NCI-H510A treated with DMSO at 0.1 percent for 48 hours (cell line): ENCODE results near the gene ZDHHC22.

Source experiments
- DNase-seq: peaks from one replicate; lab custom pipeline; 2025; lab: John Stamatoyannopoulos, UW

ZDHHC22 gene

GRCh38 chr14:77155083-77155482 lies 13.5 kb upstream of the ZDHHC22 start:
- no peak for DNase-seq

DNA sequence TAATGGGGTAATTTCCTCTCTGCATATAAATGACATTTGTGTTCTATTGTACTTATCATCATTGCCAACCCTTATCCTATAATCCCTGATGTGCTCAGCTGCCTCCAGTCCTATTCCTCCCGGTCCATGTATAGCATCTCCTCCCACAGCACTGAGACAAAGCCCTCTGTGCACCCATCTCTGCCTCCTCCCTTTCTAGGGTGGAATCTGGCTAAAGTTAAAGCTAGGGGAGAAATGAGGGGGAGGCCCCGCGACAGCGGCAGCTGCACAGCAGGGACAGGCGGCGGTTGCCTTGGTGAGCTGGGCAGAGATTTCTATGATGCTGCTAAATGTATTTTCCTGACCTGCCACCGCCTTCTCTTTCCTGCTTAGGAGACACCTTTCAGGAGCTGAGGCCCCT lies 12.8 kb upstream of the ZDHHC22 start:
- no peak for DNase-seq

GRCh38 chr14:77153802-77154201 lies 12.2 kb upstream of the ZDHHC22 start:
- no peak for DNase-seq

DNA sequence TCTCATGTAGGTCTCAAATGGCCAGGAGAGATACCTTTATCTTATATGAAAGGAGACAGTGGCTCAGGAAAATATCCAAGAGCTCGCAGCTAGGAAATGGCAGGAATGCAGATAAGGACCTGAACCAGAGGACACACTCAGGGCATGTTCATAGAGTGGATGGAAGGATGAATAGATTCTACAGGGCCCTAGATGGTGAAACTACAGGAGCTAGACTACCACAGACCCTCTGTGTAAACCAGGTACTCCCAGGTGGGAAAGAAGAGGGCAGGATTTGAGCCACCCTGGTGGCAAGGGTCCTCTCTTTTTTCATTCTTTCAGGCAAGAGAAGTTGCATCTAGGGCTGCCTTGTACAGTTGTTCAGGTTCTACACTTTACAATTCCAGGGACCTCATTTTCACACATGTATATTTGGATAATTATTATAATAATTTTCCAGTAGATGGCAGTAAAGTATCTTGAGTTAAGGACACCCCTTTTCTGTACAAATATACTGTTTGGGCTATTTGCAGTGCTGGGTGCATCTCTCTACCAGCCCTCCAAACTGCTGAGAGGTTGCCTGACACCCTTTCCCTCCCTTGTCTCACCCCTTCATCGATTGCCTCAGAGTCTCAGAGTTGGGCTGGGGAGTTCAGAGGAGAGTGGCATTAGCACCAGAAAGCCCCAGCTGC lies 10.5 kb upstream of the ZDHHC22 start:
- peak; percentile 78 for DNase-seq

DNA sequence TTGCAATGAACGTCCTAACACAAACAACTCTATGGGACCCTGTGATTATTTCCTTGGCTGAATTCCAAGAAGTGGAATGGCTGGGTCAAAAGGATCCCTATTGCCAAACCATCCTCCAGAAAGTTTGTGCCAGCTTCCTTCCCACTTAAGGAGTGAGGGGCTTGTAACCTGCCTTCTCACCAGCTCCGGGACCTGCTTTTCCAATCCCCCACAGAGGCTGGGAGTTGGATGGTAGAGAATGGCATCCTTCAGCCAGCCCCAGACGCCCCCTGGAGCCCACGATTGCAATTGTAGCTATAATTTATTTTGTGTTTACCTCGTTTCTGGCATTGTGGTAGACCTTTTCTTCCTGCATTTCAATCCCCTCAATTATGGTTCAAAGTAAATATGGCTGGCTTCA lies 9.7 kb upstream of the ZDHHC22 start:
- peak; percentile 16 for DNase-seq

GRCh38 chr14:77148510-77149231 lies 7.1 kb upstream of the ZDHHC22 start:
- peak; percentile 13 for DNase-seq

DNA sequence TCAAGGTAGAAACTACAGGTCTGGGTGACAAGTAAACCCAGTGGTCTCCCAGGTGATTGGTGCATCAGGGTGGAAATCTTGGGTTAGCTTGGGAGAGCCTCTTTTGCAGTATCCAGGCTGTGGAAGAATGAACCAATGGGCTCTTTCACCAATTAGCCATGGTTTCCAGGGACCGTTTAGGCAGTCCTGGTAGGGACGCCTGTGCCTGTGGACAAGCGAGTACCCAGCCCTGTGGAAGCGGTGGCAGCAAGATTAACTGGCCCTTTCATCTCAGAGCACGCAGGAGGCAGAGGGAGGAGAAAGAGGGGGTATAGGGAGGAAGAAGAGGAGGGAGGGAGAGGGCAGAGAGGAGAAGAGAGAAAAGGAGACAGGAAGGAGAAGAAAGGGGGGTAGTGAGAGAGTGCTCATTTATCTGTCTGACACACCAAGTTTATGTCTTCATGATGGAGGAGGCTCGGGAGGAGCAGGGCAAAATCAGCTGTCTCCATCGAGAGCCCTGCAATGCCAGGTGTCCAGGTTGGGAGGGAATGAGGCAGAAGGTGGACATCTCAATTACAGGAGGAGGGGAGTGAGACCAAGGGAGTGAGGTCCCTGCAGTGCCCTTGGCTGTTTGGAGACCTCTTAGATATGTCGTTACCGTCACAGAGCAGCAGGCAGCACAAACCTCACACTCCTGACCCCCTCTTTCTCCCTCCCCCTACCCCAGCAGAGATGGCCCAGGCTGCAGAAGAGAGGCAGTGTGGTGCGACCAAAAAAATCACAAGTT lies 4.6 kb upstream of the ZDHHC22 start:
- DNase-seq = no peak

DNA sequence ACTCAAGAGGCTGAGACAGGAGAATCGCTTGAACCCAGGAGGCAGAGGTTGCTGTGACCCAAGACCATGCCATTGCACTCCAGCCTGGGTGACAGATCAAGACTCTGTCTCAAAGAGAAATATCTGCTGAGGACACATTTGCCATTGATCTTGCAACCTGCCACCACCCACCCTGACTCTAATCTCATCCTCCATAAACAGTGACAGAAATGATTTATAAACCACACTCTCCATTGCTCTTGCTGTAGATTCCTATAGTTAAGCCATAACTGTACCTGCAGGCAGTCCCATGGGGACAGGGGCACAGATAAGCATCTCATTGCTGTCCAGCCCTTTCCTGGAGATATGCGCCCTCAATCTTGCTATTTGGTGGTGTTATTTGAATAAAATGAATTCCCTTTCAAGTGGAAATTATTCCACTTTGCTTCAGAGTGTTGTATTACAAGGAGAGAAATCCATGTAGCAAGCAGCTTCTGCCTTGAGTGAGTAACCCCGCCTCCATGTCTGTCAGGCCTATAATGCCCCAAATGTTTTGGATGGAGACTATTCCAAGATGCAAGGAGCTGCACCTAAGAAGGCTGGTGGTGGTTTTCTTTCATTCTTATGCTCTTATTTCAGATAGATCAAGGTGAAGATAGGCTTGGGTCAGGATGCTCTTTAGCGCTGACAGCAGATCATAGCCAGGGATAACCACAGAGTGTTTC lies 3.0 kb upstream of the ZDHHC22 start:
- no peak for DNase-seq

GRCh38 chr14:77143071-77143470 lies 1.5 kb upstream of the ZDHHC22 start:
- DNase-seq = no peak

GRCh38 chr14:77142005-77142800 lies 612 bp upstream of the ZDHHC22 start:
- DNase-seq = no peak

DNA sequence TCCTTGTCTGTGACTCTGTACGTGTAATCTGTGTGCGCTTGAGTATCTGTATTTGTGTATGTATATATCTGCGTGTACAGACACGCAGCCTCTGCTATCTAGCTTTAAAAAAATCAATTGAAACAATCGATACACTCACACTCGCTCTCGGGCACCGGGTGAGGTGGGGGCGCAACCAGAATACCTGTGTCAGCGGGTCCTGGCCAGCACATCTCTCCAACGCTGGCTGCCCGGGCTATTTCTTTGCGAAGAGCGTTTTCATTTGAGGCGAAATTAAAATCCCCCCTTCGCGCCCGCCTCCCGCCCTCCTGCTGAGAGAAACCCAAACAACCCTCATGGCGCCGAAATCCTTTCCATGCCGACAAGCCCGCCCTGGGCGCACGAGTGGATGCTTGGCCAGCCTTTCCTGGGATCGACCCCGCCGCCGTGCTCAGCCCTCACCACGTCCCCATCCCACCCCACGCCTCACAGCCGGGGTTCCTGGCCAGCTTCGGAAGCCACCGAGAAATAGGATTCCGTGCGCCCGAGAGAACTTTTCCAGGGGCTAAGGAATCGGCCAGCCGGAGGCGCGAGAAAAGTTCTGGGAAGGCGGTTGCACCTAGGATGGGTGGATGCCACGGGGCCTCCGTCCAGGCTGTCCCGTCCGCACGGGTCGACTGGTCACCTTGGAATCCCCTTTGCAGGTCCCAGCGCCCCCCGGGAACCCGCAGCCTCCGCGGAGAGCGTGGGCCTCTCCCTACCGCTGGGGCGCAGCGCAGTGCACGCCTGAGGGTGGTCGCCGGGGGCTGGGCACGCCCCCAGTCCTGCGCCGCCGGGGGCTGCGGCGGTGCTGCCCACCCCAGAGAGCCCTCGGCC lies 1.0 kb downstream of the ZDHHC22 start:
- DNase-seq = peak; percentile 17

- DNase-seq = peak; percentile 66
Measured at GRCh38 chr14:77139540-77140358, 1.8 kb downstream of the ZDHHC22 start.

DNA sequence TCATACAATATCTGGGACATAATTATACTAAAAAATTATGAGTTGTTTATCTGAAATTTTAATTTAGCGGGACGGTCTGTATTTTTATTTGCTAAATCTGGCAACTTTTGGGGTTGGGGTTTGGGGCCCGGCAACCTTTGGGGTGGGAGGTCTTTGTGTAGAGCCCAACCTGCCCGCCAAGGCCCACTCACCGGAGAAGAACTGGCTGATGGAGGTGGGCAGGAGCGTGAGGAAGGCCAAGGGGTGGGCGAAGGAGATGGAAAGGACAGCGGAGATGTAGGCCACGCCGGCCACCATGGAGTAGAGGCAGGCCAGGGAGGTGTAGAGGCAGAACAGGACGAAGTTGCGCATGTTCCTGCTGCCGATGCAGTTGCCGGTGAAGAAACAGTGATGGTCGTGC lies 2.6 kb downstream of the ZDHHC22 start:
- no peak for DNase-seq

- DNase-seq = no peak
Measured at GRCh38 chr14:77133720-77134338, 7.8 kb downstream of the ZDHHC22 start.

DNA sequence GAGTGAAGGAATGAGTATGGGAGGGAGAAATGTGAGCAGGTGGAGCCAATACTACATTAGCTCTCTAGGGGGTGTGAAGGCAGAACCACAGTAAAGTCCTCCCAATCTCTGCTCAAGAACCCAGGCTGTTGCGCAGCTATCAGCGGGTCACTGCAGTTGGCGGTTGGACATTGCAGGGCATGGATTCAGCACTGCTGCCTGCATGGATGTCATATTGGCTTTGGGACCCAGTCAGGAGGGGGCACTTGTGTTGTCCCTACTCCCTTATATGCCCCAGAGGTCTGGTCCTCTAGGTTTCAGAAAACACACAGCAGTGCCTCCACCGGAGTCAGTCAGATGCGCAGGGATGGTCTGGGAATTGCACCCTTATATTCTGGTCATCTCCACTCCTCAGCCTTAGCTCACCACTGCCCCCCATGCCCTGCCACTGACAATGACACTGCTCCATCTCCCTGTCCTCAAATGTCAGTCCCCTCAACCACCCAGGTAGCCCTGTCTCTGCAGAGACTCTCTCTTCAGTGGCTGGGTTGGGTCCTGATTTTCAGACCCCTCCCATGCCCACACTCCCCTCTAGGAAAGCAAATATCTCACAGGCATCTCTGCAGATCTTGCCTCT lies 9.6 kb downstream of the ZDHHC22 start:
- no peak for DNase-seq

- DNase-seq = no peak
Measured at GRCh38 chr14:77131206-77131605, 10.4 kb downstream of the ZDHHC22 start.

DNA sequence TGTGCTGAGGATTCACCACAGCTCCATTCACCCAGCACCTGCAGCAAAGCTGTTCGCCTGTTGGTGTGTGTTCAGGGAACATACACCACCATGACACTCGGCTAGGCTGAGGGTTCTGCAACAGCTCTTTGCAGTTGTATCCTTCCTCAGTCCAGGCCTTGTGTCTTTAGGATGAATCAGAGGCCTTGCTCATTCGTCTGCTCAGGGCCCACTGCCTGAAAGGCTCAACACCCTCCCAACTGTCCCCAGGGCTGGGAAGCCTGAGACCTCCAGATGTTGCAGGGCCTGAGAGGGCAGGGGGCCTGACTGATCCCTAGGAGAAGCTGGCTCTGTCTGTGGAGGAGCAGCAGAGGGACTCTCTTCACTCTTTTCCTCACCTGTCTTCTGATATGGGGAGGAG lies 11.2 kb downstream of the ZDHHC22 start:
- no peak for DNase-seq

- no peak for DNase-seq
Measured at GRCh38 chr14:77128414-77128891, 13.1 kb downstream of the ZDHHC22 start.
